ENCODE data around the gene MED19.

MED19 gene

GRCh38 chr11:57656885-57657193, 55.2 kb downstream of the MED19 start (continued):
- no peak for TF ChIP-seq RARB (CRISPR knock-in tag; IDR thresholded peaks at IDR 0.05)

Measured in SK-N-SH treated with all-trans-retinoic acid at 6 μM for 48 hours (cell line).